K562 (cell line): ENCODE measurements around the gene B4GALNT3. TPM values are rescaled to one million over a fixed set of nuclear protein-coding genes. Genes with fewer than 3 reads are reported as not detected.

Experiments
- ATAC-seq: fragments of 200-7000 bp; cut with Tn5 transposase; 3 replicates; pipeline ENCODE4 v1.9.1; 2020; ENCODE audit warnings: moderate library complexity
- BruUV-seq: library from RNA; stranded (reverse); fragments of 400-500 nt; replicated peaks from 2 replicates; lab custom pipeline; 2021; lab: Mats Ljungman, UMichigan
- CTCF ChIA-PET: fragments of 300-600 bp; formaldehyde crosslinking; extraction: SDS; loops from one replicate; lab custom pipeline; 2021; ENCODE audit warnings: low intra/inter-chr PET ratio; lab: Yijun Ruan, JAX
- POLR2A ChIA-PET: fragments of 300-600, 350-650 bp; sonication (Branson Sonifier 250); formaldehyde crosslinking; extraction: SDS; loops from one replicate; lab custom pipeline; 2021; ENCODE audit warnings: antibody characterized with exemption, inconsistent platforms; lab: Yijun Ruan, JAX
- DNase-seq, 4 experiments: peaks; one replicate each; pipeline versions ENCODE4 v3.0.0 to v3.0.0-alpha.2; 2011 to 2018; ENCODE audit warnings: low spot score in 3 of 4, mixed read lengths in 3 of 4; ENCODE audit errors: extremely low read depth in 1 of 4
- FAIRE-seq: peaks from 2 replicates; lab custom pipeline; 2011; peaks lifted over from hg19 to GRCh38; lab: Jason Lieb, UNC
- H2AFZ ChIP-seq: 2 replicates; pipeline ENCODE4 v1.6.0; 2011; ENCODE audit warnings: low read depth, low read length, control low read depth, inconsistent platforms
- H3K27ac ChIP-seq: fragments of 200-600 bp; 3 replicates; pipeline ENCODE4 v1.8.0; 2011; ENCODE audit warnings: low read depth, mild to moderate bottlenecking, control low read depth, inconsistent platforms, low read length, moderate library complexity, mixed read lengths; ENCODE audit errors: extremely low read depth
- H3K27me3 ChIP-seq, 2 experiments: fragments of 300-600 bp in 1 of 2; 2 replicates in 1 of 2; 3 replicates in 1 of 2; pipeline versions ENCODE4 v1.6.0 to v1.8.0; 2011; ENCODE audit warnings: inconsistent platforms in 2 of 2, low read length in 2 of 2, mild to moderate bottlenecking in 1 of 2, mixed read lengths in 1 of 2, moderate library complexity in 1 of 2; ENCODE audit not compliant: control insufficient read depth in 2 of 2, insufficient read depth in 2 of 2
- H3K36me3 ChIP-seq: fragments of 300-600 bp; 3 replicates; pipeline ENCODE4 v1.8.0; 2011; ENCODE audit warnings: mild to moderate bottlenecking, low read length, inconsistent platforms; ENCODE audit not compliant: control insufficient read depth, insufficient read depth
- H3K4me1 ChIP-seq, 2 experiments: fragments of 200-600 bp in 1 of 2; replicated peaks in 1 of 2; 2 replicates in 1 of 2; 3 replicates in 1 of 2; pipeline versions ENCODE4 v1.5.1 to v1.8.0; 2011; ENCODE audit warnings: inconsistent platforms in 2 of 2, low read length in 2 of 2, mild to moderate bottlenecking in 1 of 2, mixed read lengths in 1 of 2, moderate library complexity in 1 of 2; ENCODE audit not compliant: control insufficient read depth in 2 of 2, insufficient read depth in 2 of 2
- H3K4me2 ChIP-seq: 2 replicates; pipeline ENCODE4 v1.6.1; 2011; ENCODE audit warnings: low read length, control low read depth, inconsistent platforms, mixed read lengths; ENCODE audit not compliant: insufficient read depth
- H3K4me3 ChIP-seq: fragments of 200-600 bp; sonication (generic), shearing (Covaris generic); 2 replicates; pipeline ENCODE4 v1.5.1; 2016; ENCODE audit warnings: control low read depth, inconsistent platforms
- H3K79me2 ChIP-seq: fragments of 200-600 bp; 3 replicates; pipeline ENCODE4 v1.8.0; 2011; ENCODE audit warnings: low read length, inconsistent platforms; ENCODE audit not compliant: control insufficient read depth, insufficient read depth
- H3K9ac ChIP-seq, 2 experiments: 2 replicates each; pipeline versions ENCODE4 v1.6.0 to v1.6.1; 2011; ENCODE audit warnings: low read depth in 2 of 2, low read length in 2 of 2, control low read depth in 1 of 2, inconsistent platforms in 1 of 2, mild to moderate bottlenecking in 1 of 2, mixed read lengths in 1 of 2; ENCODE audit not compliant: insufficient read depth in 1 of 2
- H3K9me1 ChIP-seq: one replicate; pipeline ENCODE4 v1.6.0; 2011; ENCODE audit warnings: inconsistent platforms, mild to moderate bottlenecking, low read length, moderate library complexity; ENCODE audit not compliant: control insufficient read depth, insufficient read depth
- H3K9me3 ChIP-seq: replicated peaks from 2 replicates; pipeline ENCODE4 v1.5.1; 2011; ENCODE audit warnings: low read depth, low read length, inconsistent platforms; ENCODE audit not compliant: control insufficient read depth, insufficient read depth
- H4K20me1 ChIP-seq: replicated peaks from 2 replicates; pipeline ENCODE4 v1.6.1; 2011; ENCODE audit warnings: low read length, inconsistent platforms, mixed read lengths; ENCODE audit not compliant: control insufficient read depth, insufficient read depth
- ASH1L ChIP-seq: fragments of 450-650 bp; IDR thresholded peaks from 2 replicates; pipeline ENCODE4 v1.6.1; 2018; ENCODE audit warnings: borderline replicate concordance, mild to moderate bottlenecking, low read depth; ENCODE audit not compliant: partially characterized antibody
- BRF2 ChIP-seq: IDR thresholded peaks from 3 replicates; pipeline ENCODE4 v1.6.1; 2011; ENCODE audit warnings: borderline replicate concordance, mild to moderate bottlenecking; ENCODE audit not compliant: insufficient read length, insufficient read depth
- CBX1 ChIP-seq: sonication (generic); IDR thresholded peaks from 2 replicates; pipeline ENCODE4 v1.6.1; 2016; ENCODE audit warnings: antibody characterized with exemption, low read depth, mild to moderate bottlenecking
- CSDE1 ChIP-seq, 2 experiments: fragments of 450-650 bp; IDR thresholded peaks; 2 replicates each; pipeline ENCODE4 v1.6.1; 2016; ENCODE audit warnings: mild to moderate bottlenecking in 1 of 2
- E2F1 ChIP-seq: sonication (generic); formaldehyde crosslinking; IDR thresholded peaks from 2 replicates; pipeline ENCODE4 v1.8.1; 2023; ENCODE audit warnings: mild to moderate bottlenecking, missing genetic modification reagents, moderate library complexity
- EP300 ChIP-seq: IDR thresholded peaks from 2 replicates; pipeline ENCODE4 v1.6.1; 2012; ENCODE audit warnings: low read length, improper control_type of control experiment
- ILF3 ChIP-seq: fragments of 450-650 bp; IDR thresholded peaks from 2 replicates; pipeline ENCODE4 v1.6.1; 2018; ENCODE audit warnings: antibody characterized with exemption, mild to moderate bottlenecking, moderate library complexity, borderline replicate concordance
- MTA2 ChIP-seq: fragments of 450-650 bp; IDR thresholded peaks from 2 replicates; pipeline ENCODE4 v1.6.1; 2016; ENCODE audit warnings: low read depth
- MTF1 ChIP-seq: fragments of 250-450 bp; sonication (Bioruptor Pico); IDR thresholded peaks from 2 replicates; pipeline ENCODE4 v1.9.0; 2021; ENCODE audit warnings: moderate library complexity, mild to moderate bottlenecking, inconsistent platforms, borderline replicate concordance
- NFXL1 ChIP-seq: fragments of 450-650 bp; formaldehyde crosslinking; IDR thresholded peaks from 2 replicates; pipeline ENCODE4 v1.4.0; 2021; ENCODE audit warnings: mild to moderate bottlenecking
- RBFOX2 ChIP-seq: fragments of 200-400 bp; formaldehyde crosslinking; IDR thresholded peaks from 2 replicates; pipeline ENCODE4 v1.6.1; 2017; ENCODE audit warnings: low read depth, mild to moderate bottlenecking, low read length, moderate library complexity
- RFX7 ChIP-seq: fragments of 250-450 bp; sonication (Bioruptor Pico); IDR thresholded peaks from 2 replicates; pipeline ENCODE4 v1.5.1; 2021; ENCODE audit warnings: mild to moderate bottlenecking
- SAFB ChIP-seq: fragments of 200-400 bp; formaldehyde crosslinking; IDR thresholded peaks from 2 replicates; pipeline ENCODE4 v1.6.1; 2017; ENCODE audit warnings: low read depth, low read length, borderline replicate concordance
- SIRT6 ChIP-seq: IDR thresholded peaks from one replicate; pipeline ENCODE4 v1.6.1; 2012; ENCODE audit warnings: low read depth, mild to moderate bottlenecking, control low read depth, inconsistent platforms, low read length, moderate library complexity
- ZNF143 ChIP-seq: sonication (generic); formaldehyde crosslinking; IDR thresholded peaks from 2 replicates; pipeline ENCODE4 v1.9.0; 2022; ENCODE audit warnings: mild to moderate bottlenecking, missing genetic modification reagents
- ZNF174 ChIP-seq: fragments of 250-450 bp; sonication (Bioruptor Pico); IDR thresholded peaks from 2 replicates; pipeline ENCODE4 v1.4.0; 2020; ENCODE audit warnings: mild to moderate bottlenecking
- ZNF785 ChIP-seq: fragments of 250-450 bp; sonication (Bioruptor Pico); IDR thresholded peaks from 2 replicates; pipeline ENCODE4 v1.4.0; 2020; ENCODE audit warnings: mild to moderate bottlenecking
- WGBS: fragments of 100-300 bp; shearing (Covaris generic); methylation state at CpG from one replicate; pipeline ENCODE4 v1.1.6; 2016; ENCODE audit warnings: low coverage, mixed read lengths; ENCODE audit not compliant: insufficient coverage; ENCODE audit errors: missing lambda C conversion rate; 5-methylcytosine and 5-hydroxymethylcytosine counted together
- in situ Hi-C: fragments of 300-500 bp; cut with MboI; formaldehyde crosslinking; loops from 4 replicates; pipeline ENCODE4 v1.15.0; 2018; ENCODE audit warnings: inconsistent platforms, mixed read lengths
- intact Hi-C: fragments of 100-400 bp; cut with micrococcal nuclease; formaldehyde crosslinking; loops from 2 replicates; pipeline ENCODE4 v1.14.2; 2022
- polyA plus RNA-seq, 8 experiments: library from polyadenylated mRNA; depleted of rRNA in 4 of 8; stranded (reverse) in 5 of 8; unstranded in 3 of 8; fragments of >200 nt; fragmentation: Nextera tagmentation in 2 of 8; fragmentation: Illumina TruSeq in 1 of 8; extraction: Ambion mirVana in 2 of 8; extraction: Trizol in 1 of 8; gene quantifications; 2 replicates each; pipeline versions ENCODE4 v1.2.1 to v1.2.3, GENCODE V29; 2011 to 2014; ENCODE audit warnings: inconsistent platforms in 1 of 8, missing spikeins in 1 of 8
- total RNA-seq, 7 experiments: library from RNA; depleted of rRNA in 6 of 7; stranded (reverse); fragments of >200 nt in 6 of 7; fragmentation: Illumina TruSeq in 2 of 7; extraction: Trizol in 2 of 7; gene quantifications; 2 replicates each; pipeline versions ENCODE4 v1.2.1 to v1.2.3, GENCODE V29; 2011 to 2021; ENCODE audit warnings: low replicate concordance in 1 of 7

The B4GALNT3 gene
- total and polyA plus RNA-seq, 9 of the 15 experiments (the other 6 are each of a cell fraction or from before 2014, with no cell fraction given): 0.04 to 0.36 (median 0.10) TPM; not detected in 6

- peak overlapping the region; percentile 77 for H3K27ac ChIP-seq
- POLR2A ChIA-PET: interaction anchor here (0.5 to 1.9 kb wide), 9 partner anchors 9 to 547 kb away, joined by 3 to 16 read pairs (median 4); partner anchors contain the start of genes NINJ2 and RAD52
- TF ChIP-seq ZNF143 (CRISPR knock-in tag) (no peak), CSDE1 (IDR thresholded peaks at IDR 0.05) (no peak), ILF3 (no peak), RBFOX2 (peak; percentile 85), SIRT6 (no peak), SAFB (no peak), NFXL1 (no peak), EP300 (no peak), RFX7 (CRISPR knock-in tag) (no peak), MTA2 (no peak), ZNF785 (CRISPR knock-in tag) (no peak), BRF2 (no peak), ASH1L (no peak), ZNF174 (no peak), MTF1 (no peak), E2F1 (peak; percentile 77; the same call in 1 of the 2 replicates), CBX1 (peak; percentile 58; the same call in 1 of the 2 replicates)
Observed at GRCh38 chr12:575948-576614, 116.3 kb downstream of the B4GALNT3 start.

More at GRCh38 chr12:575948-576614, 116.3 kb downstream of the B4GALNT3 start:
- CTCF ChIA-PET: interaction anchor here (0.9 to 2.1 kb wide), 4 partner anchors 175 to 238 kb away, joined by 3 to 9 read pairs (median 5); no protein-coding TSS in a partner anchor
- no TSS peak for BruUV-seq
- DNase-seq (peak; percentile 84 to 86 (median 85)), FAIRE-seq (peak; percentile 26), ATAC-seq (peak; percentile 94)
- H3K79me2 ChIP-seq: no peaks in the 10 kb centered on the region
- no peak overlapping the region for H3K4me3 ChIP-seq
- peaks cover 36 to 42% of the 10 kb centered on the region in 2 experiments; a peak in 4 of 5 replicates for H3K4me1 ChIP-seq
- no peaks in the 10 kb centered on the region for H4K20me1 ChIP-seq
- peak overlapping the region; percentile 99 for H2AFZ ChIP-seq
- H3K9ac ChIP-seq: peak overlapping the region; percentile 66 to 84
- 9% methylated on average over 39 of the region's 39 CpGs for WGBS
- in situ Hi-C loops (no loop called here), intact Hi-C loops (loop anchor here (2.0 to 10.0 kb wide), 5 partner anchors 36 to 1029 kb away; no protein-coding TSS in a partner anchor)
- no peaks in the 10 kb centered on the region for H3K9me1 ChIP-seq
- peak overlapping the region; percentile 46 for H3K4me2 ChIP-seq
- no peaks in the 10 kb centered on the region for H3K36me3 ChIP-seq
- no peaks in the 10 kb centered on the region for H3K9me3 ChIP-seq
- H3K27me3 ChIP-seq: no peaks in the 10 kb centered on the region
